Keratinocyte (primary cell): ENCODE data around the gene DIP2B.

ENCODE experiments used
- EZH2 ChIP-seq: IDR thresholded peaks from one replicate; pipeline ENCODE4 v1.6.1; 2012; ENCODE audit warnings: inconsistent platforms, mild to moderate bottlenecking, low read length, moderate library complexity
- TF ChIP-seq, protein P1 (sequence below), 3 experiments: IDR thresholded peaks in 1 of 3; conservative IDR thresholded peaks in 1 of 3; optimal IDR thresholded peaks in 1 of 3; 2 replicates in 2 of 3; 3 replicates in 1 of 3; pipeline versions ENCODE3 to v1.5.1; 2011; ENCODE audit warnings: low read length in 3 of 3, mild to moderate bottlenecking in 3 of 3, moderate library complexity in 2 of 3, control low read depth in 1 of 3, inconsistent platforms in 1 of 3; ENCODE audit not compliant: insufficient read depth in 2 of 3; ENCODE audit errors: extremely low read depth in 1 of 3

DNA sequence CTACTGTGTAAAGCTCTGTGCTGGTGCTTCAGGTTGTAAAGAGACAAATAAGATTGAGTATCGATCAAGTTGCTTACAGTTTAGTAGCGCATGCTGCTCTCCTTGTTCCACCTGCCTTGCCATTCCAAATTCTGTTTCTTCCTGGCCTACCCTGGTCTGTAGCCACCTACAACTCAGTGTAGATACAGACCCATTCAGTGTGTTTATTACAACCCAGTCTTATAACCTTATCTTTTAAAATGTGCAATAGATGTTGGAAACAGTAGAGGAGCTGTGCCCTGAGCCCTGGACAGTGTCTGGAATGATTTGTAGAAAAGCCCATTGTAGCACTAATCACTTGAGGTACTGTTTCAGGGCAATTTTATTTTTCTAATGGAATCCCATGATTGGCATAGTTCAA is 68.5 kb downstream of the DIP2B start:
- TF ChIP-seq EZH2: no peak
- TF ChIP-seq, protein P1, sequence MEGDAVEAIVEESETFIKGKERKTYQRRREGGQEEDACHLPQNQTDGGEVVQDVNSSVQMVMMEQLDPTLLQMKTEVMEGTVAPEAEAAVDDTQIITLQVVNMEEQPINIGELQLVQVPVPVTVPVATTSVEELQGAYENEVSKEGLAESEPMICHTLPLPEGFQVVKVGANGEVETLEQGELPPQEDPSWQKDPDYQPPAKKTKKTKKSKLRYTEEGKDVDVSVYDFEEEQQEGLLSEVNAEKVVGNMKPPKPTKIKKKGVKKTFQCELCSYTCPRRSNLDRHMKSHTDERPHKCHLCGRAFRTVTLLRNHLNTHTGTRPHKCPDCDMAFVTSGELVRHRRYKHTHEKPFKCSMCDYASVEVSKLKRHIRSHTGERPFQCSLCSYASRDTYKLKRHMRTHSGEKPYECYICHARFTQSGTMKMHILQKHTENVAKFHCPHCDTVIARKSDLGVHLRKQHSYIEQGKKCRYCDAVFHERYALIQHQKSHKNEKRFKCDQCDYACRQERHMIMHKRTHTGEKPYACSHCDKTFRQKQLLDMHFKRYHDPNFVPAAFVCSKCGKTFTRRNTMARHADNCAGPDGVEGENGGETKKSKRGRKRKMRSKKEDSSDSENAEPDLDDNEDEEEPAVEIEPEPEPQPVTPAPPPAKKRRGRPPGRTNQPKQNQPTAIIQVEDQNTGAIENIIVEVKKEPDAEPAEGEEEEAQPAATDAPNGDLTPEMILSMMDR (optimal IDR thresholded peaks at IDR 0.05 in 1 of 3, IDR thresholded peaks at IDR 0.05 in 1 of 3, conservative IDR thresholded peaks at IDR 0.05 in 1 of 3; ENCODE audit: extremely low read depth in 1 of 3, insufficient read depth in 2 of 3, low read length in 3 of 3): no peak
